K562 (cell line): ENCODE results near the gene MYL12A. TPM values are rescaled to one million over a fixed set of nuclear protein-coding genes. Genes with fewer than 3 reads are reported as not detected.
A peak's percentile ranks its signal among the peaks of the same experiment; 100 is the strongest.

Experiments
- CHD1 ChIP-seq: fragments of 200-600 bp; sonication (generic); IDR thresholded peaks from one replicate; pipeline ENCODE4 v1.6.1; 2012; ENCODE audit warnings: mild to moderate bottlenecking, moderate library complexity, low read length, inconsistent platforms
- DIDO1 ChIP-seq: fragments of 450-650 bp; IDR thresholded peaks from 2 replicates; pipeline ENCODE4 v1.6.1; 2016; ENCODE audit warnings: low read depth, missing biosample characterization, missing genetic modification characterization
- HMG20B ChIP-seq: fragments of 250-450 bp; sonication (Bioruptor Pico); IDR thresholded peaks from 2 replicates; pipeline ENCODE4 v1.5.0; 2021; ENCODE audit warnings: mild to moderate bottlenecking
- MEIS2 ChIP-seq: fragments of 450-650 bp; IDR thresholded peaks from 2 replicates; pipeline ENCODE4 v1.6.1; 2014; ENCODE audit warnings: mild to moderate bottlenecking; ENCODE audit not compliant: partially characterized antibody
- MTA3 ChIP-seq: fragments of 450-650 bp; formaldehyde crosslinking; IDR thresholded peaks from 2 replicates; pipeline ENCODE4 v1.6.1; 2017; ENCODE audit warnings: mild to moderate bottlenecking, borderline replicate concordance
- PURB ChIP-seq: sonication (generic); formaldehyde crosslinking; IDR thresholded peaks from 2 replicates; pipeline ENCODE4 v1.9.0; 2021; ENCODE audit warnings: low read depth, mild to moderate bottlenecking, missing genetic modification reagents
- RFX7 ChIP-seq: fragments of 250-450 bp; sonication (Bioruptor Pico); IDR thresholded peaks from 2 replicates; pipeline ENCODE4 v1.5.1; 2021; ENCODE audit warnings: mild to moderate bottlenecking
- TSHZ1 ChIP-seq: fragments of 250-450 bp; sonication (Bioruptor Pico); IDR thresholded peaks from 2 replicates; pipeline ENCODE4 v1.4.0; 2020; ENCODE audit warnings: mild to moderate bottlenecking, moderate library complexity
- ZBTB2 ChIP-seq: fragments of 450-650 bp; IDR thresholded peaks from 2 replicates; pipeline ENCODE4 v1.6.1; 2016; ENCODE audit warnings: antibody characterized with exemption
- ZNF316 ChIP-seq: fragments of 450-650 bp; IDR thresholded peaks from 2 replicates; pipeline ENCODE4 v1.6.1; 2016
- ZNF583 ChIP-seq: fragments of 250-450 bp; sonication (Bioruptor Pico); IDR thresholded peaks from 2 replicates; pipeline ENCODE4 v1.4.0; 2020
- ZNF644 ChIP-seq: fragments of 200-800 bp; sonication (Bioruptor generic); IDR thresholded peaks from 2 replicates; pipeline ENCODE4 v1.6.1; 2016; ENCODE audit warnings: low read depth, missing genetic modification characterization, missing compliant biosample characterization
- ZNF785 ChIP-seq: fragments of 250-450 bp; sonication (Bioruptor Pico); IDR thresholded peaks from 2 replicates; pipeline ENCODE4 v1.4.0; 2020; ENCODE audit warnings: mild to moderate bottlenecking
- polyA plus RNA-seq, 8 experiments: library from polyadenylated mRNA; depleted of rRNA in 4 of 8; stranded (reverse) in 5 of 8; unstranded in 3 of 8; fragments of >200 nt; fragmentation: Nextera tagmentation in 2 of 8; fragmentation: Illumina TruSeq in 1 of 8; extraction: Ambion mirVana in 2 of 8; extraction: Trizol in 1 of 8; gene quantifications; 2 replicates each; pipeline versions ENCODE4 v1.2.1 to v1.2.3, GENCODE V29; 2011 to 2014; ENCODE audit warnings: inconsistent platforms in 1 of 8, missing spikeins in 1 of 8
- total RNA-seq, 7 experiments: library from RNA; depleted of rRNA in 6 of 7; stranded (reverse); fragments of >200 nt in 6 of 7; fragmentation: Illumina TruSeq in 2 of 7; extraction: Trizol in 2 of 7; gene quantifications; 2 replicates each; pipeline versions ENCODE4 v1.2.1 to v1.2.3, GENCODE V29; 2011 to 2021; ENCODE audit warnings: low replicate concordance in 1 of 7
- TF ChIP-seq, protein P1 (sequence below): sonication (generic); formaldehyde crosslinking; IDR thresholded peaks from 2 replicates; pipeline ENCODE4 v1.5.0; 2020; ENCODE audit warnings: missing genetic modification reagents
- TF ChIP-seq, protein P2 (sequence below): fragments of 250-450 bp; sonication (Bioruptor Pico); IDR thresholded peaks from 2 replicates; pipeline ENCODE4 v1.4.0; 2020; ENCODE audit warnings: mild to moderate bottlenecking
- TF ChIP-seq, protein P3 (sequence below): fragments of 450-650 bp; formaldehyde crosslinking; conservative IDR thresholded peaks from 2 replicates; pipeline ENCODE4 v1.4.0; 2022; ENCODE audit warnings: mild to moderate bottlenecking, missing genetic modification characterization

Gene MYL12A
- total and polyA plus RNA-seq, 9 of the 15 experiments (the other 6 are each of a cell fraction or from before 2014, with no cell fraction given) = 308 to 1,031 (median 559) TPM

GRCh38 chr18:3297025-3297984, 49.7 kb downstream of the MYL12A start (continued):
- TF ChIP-seq ZBTB2 (no peak; the same call in 1 of the 2 replicates), MEIS2 (no peak), ZNF785 (CRISPR knock-in tag) (no peak), RFX7 (CRISPR knock-in tag) (no peak), PURB (CRISPR knock-in tag) (no peak), CHD1 (no peak), MTA3 (peak; percentile 65; the same call in 1 of the 2 replicates), TSHZ1 (CRISPR knock-in tag) (no peak), DIDO1 (tag) (peak; percentile 66; the same call in 1 of the 2 replicates), ZNF316 (peak; percentile 66), HMG20B (CRISPR knock-in tag) (no peak), ZNF583 (CRISPR knock-in tag) (no peak), ZNF644 (tag) (no peak)
- TF ChIP-seq, protein P1, sequence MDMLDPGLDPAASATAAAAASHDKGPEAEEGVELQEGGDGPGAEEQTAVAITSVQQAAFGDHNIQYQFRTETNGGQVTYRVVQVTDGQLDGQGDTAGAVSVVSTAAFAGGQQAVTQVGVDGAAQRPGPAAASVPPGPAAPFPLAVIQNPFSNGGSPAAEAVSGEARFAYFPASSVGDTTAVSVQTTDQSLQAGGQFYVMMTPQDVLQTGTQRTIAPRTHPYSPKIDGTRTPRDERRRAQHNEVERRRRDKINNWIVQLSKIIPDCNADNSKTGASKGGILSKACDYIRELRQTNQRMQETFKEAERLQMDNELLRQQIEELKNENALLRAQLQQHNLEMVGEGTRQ (CRISPR knock-in tag) = no peak
- TF ChIP-seq, protein P2, sequence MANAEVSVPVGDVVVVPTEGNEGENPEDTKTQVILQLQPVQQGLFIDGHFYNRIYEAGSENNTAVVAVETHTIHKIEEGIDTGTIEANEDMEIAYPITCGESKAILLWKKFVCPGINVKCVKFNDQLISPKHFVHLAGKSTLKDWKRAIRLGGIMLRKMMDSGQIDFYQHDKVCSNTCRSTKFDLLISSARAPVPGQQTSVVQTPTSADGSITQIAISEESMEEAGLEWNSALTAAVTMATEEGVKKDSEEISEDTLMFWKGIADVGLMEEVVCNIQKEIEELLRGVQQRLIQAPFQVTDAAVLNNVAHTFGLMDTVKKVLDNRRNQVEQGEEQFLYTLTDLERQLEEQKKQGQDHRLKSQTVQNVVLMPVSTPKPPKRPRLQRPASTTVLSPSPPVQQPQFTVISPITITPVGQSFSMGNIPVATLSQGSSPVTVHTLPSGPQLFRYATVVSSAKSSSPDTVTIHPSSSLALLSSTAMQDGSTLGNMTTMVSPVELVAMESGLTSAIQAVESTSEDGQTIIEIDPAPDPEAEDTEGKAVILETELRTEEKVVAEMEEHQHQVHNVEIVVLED (CRISPR knock-in tag) = no peak
- TF ChIP-seq, protein P3, sequence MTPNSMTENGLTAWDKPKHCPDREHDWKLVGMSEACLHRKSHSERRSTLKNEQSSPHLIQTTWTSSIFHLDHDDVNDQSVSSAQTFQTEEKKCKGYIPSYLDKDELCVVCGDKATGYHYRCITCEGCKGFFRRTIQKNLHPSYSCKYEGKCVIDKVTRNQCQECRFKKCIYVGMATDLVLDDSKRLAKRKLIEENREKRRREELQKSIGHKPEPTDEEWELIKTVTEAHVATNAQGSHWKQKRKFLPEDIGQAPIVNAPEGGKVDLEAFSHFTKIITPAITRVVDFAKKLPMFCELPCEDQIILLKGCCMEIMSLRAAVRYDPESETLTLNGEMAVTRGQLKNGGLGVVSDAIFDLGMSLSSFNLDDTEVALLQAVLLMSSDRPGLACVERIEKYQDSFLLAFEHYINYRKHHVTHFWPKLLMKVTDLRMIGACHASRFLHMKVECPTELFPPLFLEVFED = no peak
